ENCODE data around the gene EXOC6B. TPM values are rescaled to one million over a fixed set of nuclear protein-coding genes. Genes with fewer than 3 reads are reported as not detected.

EXOC6B gene
- total RNA-seq, 1 donor from 2014 or later = 24.1 TPM

DNA sequence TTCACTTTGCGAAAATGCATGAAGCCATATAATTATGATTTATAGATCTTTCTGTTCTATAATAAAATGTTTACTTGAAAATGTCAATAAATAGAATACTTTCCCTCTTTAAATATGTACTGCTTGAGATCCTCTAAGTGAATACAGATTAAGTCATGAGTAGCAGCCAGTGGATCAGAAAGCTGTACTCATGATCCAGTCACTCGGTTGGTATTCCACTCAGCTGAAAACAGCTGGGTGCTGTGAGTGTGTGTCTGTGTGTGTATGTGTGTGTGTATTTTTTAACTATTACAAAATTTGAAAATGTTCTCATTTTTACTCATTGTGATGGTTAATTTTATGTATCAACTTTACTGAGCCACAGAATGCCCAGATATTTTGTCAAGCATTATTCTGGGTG lies 536.5 kb downstream of the EXOC6B start:
- DNase-seq (ENCODE audit: low read depth, low spot score) = no peak

DNA sequence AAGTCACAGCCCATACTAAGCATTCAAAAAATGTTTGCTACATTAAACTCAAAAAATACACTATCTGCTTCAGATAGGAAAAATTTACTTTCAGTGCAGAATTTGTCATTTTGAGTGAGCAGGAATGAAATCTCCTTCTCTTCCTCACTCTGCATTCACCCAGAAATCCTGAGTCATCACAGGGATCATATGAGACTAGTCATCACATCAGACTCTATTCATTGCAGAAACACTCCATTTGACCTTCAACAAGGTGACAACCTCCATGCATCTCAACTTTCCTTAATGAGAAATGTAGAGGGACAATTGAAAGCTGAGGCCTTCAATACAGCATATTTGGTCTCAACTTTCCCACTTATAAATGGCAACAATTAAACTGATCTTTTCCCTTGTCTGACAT lies 547.8 kb downstream of the EXOC6B start:
- no peak for DNase-seq (ENCODE audit: low read depth, low spot score)

DNA sequence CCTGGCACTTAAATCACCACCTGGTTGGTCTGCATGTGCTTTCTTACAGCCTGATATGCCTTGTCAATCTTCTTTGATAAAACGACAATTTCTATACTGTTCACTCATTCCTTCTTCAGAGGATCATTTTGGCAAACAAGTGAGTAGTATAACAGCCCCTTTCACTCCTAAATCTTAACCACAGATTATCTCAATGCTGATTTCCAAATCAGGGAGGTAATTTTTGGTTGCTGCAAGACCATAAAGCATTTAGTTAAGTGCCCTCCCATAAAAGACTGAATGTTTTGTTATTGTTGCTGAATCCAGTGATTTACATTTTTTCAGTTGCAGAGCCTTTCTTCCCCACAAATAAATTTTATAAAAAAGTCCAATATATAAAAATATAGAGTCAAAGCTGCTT lies 549.0 kb downstream of the EXOC6B start:
- no peak for DNase-seq (ENCODE audit: low read depth, low spot score)

GRCh38 chr2:72276356-72276755 lies 549.5 kb downstream of the EXOC6B start:
- no peak for DNase-seq (ENCODE audit: low read depth, low spot score)

DNA sequence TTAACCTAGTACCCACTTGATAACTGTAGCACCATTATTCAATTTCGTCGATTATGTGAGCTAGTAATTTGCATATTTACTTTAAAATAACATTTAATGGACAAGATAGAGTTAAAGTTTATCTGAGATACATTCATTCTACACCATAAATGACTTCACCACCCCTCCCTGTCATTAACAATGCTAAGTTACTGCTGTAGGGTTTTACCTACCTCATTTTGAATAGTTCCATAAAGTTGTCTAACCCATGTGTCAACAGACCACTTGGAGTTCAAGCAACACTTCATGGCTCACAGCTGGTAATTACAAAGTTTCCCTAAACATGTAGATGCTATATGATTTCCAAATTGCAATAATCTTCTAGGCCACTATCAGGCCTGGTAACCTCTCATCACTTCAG lies 550.7 kb downstream of the EXOC6B start:
- DNase-seq (ENCODE audit: low read depth, low spot score) = no peak

GRCh38 chr2:72274380-72274797 lies 551.4 kb downstream of the EXOC6B start:
- DNase-seq (ENCODE audit: low read depth, low spot score) = no peak

DNA sequence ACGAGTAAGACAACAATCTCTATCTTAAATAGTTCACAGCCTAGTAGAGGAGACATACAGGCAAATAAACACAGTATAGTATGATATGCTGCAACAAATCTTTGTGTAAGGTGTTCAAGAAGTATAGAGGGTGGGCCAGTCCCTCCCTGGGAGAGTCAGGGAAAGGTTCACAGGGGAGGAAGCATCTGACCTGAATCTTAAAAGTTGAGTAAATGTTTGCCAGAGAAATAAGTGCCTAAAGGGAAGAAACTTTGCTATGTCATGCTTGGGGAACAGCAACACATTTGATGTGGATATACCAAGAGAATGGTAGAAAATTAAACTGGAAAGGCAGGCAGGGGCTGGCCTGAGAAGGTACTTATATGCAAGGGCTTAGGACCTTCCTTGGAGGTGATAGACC lies 552.4 kb downstream of the EXOC6B start:
- DNase-seq (ENCODE audit: low read depth, low spot score) = no peak

GRCh38 chr2:72271766-72272641 lies 553.8 kb downstream of the EXOC6B start:
- peak; percentile 26 for DNase-seq (ENCODE audit: low read depth, low spot score)

GRCh38 chr2:72271276-72271614 lies 554.6 kb downstream of the EXOC6B start:
- no peak for DNase-seq (ENCODE audit: low read depth, low spot score)

DNA sequence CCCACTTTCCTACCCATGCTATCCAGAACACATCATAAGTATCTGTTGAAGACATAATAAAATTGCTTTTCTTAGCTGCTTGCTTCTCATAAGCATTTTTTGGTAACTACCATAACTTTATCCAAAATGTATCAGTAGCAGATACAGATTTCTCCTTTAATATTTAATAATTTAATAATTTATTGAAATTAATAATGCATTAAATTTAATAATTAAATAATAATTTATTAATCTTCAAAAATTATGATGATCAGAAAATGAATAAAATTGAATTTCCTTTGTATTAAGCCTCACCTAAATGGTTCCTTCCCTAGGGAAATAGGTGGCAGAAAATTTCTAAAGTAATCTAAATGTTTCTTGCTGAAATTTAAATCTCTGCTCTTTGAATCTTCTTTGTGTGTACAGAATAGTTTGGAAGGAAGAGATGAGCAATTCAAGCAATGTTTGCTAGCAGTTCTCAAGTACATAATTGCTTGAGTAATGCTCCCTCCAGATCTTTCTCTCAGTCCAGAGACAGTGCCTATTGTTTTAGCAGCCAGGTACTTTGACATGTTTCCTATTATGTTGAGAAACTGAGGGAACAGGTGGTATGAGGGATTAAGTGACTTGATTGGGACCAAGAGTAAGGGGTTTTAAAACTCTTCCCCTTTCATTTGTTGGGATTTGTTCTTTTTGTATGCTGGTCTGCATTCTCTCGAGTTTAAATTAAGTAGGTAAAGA lies 555.1 kb downstream of the EXOC6B start:
- DNase-seq (ENCODE audit: low read depth, low spot score) = no peak

- DNase-seq (ENCODE audit: low read depth, low spot score) = no peak
Measured at GRCh38 chr2:72263776-72264060, 562.1 kb downstream of the EXOC6B start.

- no peak for DNase-seq (ENCODE audit: low read depth, low spot score)
Measured at GRCh38 chr2:72263043-72263775, 562.6 kb downstream of the EXOC6B start.

DNA sequence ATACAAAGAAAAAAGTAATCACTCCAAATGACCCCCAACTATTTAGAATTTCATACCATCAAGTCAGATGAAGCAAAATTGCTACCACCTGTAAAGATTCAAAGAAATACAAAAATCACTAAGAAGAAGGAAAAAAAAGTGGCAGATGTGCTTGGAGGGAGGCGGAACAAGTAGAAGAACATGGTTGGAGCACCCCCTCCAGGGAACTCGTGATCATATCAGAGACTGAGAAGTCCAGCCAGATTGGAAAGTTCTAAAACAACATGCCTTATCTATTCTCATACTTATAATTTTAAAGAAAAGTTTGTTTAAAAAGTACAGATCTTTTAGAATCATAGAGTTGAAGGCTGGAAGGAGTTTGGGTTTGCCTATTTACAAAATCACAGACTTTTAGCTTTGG lies 564.8 kb downstream of the EXOC6B start:
- no peak for DNase-seq (ENCODE audit: low read depth, low spot score)

DNA sequence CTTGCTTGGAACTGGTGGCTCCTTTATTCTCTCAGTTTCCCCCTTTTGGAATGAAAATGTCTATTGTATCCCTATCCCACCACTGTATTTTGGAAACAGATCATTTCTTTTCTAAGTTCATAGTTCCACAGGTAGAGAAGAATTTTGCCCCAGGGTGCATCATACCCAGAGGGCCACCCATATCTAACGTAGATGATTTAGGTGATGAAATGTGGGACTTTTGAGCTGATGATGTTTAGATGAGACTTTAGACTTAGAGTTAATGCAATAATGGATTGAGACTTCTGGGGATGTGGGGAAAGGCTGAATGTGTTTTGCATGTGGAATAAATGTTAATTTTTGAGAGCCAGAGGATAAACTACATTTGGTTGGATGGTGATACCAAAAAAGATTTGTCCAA lies 570.3 kb downstream of the EXOC6B start:
- no peak for DNase-seq (ENCODE audit: low read depth, low spot score)

GRCh38 chr2:72254831-72255451 lies 570.9 kb downstream of the EXOC6B start:
- DNase-seq (ENCODE audit: low read depth, low spot score) = no peak

GRCh38 chr2:72238311-72238710 lies 587.5 kb downstream of the EXOC6B start:
- DNase-seq (ENCODE audit: low read depth, low spot score) = no peak

GRCh38 chr2:72237549-72237948 lies 588.3 kb downstream of the EXOC6B start:
- DNase-seq (ENCODE audit: low read depth, low spot score) = no peak

DNA sequence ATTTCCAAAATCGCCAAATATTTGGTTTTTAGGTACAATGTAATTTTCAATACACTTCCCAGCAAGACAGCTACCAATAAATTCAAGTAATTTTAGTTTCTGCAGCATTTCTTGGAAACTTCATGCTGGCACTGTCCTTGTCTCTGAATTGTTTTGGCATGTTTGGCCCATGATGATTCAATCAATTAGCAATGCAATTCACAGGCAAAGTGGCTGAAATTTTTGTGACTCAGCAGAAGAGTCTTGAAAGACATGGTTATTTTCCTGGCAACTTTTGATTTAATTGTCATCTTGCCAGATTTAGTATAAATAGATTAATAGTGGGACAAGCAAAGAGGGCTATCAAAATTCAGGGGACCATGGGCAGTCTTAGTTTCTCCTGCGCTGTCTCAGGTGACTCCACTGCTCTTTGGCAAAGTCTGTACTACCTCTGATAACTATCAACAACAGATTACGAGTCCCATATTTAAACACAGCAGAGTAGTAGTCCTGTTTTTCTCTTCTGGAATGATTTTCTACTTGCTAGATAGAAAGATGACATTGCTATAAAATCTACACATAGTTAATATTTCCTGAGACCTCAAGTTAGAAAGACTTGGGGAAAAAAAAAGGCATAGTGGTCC lies 589.3 kb downstream of the EXOC6B start:
- DNase-seq (ENCODE audit: low read depth, low spot score) = peak; percentile 46

DNA sequence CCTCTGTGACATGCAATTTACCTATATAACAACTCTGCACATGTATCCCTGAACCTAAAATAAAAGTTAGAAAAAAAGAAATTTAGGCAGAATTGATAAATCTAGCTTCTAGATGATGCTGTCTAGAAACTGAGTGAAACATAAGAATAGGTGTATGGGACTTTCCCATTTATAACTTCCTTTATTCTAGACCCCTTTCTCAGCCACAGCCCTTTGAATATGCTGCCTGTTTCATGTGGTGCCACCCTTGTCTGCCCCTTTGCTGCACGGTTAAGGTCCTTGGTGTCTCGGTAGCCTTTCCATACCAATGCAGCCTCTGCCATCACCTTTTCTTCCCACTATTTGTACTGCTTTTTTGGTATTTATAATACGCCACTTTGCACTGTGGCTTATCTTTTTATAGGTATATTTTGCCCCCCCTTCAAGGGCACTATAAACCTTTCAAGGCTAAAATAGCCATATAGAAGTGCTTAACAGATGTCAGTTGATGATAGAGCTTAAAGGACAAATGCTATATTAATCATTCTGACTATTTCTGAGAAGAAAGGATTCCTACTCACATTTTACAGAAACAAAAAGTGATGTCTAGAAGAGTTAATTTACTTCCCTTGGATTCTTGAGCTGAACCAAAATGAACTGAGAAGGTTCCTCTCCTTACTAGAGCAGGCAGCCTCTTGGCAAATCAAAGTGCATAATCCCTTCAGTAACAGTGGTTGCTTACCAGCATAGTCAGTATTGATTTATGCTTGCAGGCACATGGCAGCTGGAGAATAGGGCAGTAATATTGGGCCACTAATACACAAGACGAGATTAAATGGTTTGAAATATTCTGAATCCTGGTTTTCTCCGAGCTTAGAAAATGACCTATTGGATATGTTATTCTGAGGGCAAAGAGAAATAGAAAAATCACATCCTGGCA lies 590.1 kb downstream of the EXOC6B start:
- DNase-seq (ENCODE audit: low read depth, low spot score) = no peak

DNA sequence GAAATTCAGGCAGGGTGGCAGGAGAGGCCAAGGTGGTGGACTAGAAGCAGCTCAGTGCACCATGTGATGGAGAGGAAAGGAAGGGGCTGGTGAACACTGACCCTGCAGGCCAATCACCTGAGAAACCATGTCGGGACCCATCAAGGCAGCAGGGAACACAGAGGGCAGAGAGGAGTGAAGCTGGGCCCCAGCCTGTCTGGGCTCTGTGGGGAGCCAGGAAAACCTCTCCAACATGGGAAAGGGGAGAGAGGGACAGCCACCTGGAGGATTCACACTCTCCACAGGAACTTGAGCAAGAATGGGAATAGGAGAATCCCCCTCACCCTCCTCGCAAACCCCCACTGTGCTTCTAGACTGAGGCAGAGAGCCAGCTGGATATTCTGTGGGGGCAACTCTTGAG lies 592.6 kb downstream of the EXOC6B start:
- DNase-seq (ENCODE audit: low read depth, low spot score) = no peak
